Cardiac muscle cell (in vitro differentiated cells and primary cell): ENCODE data around the gene CDRT4. TPM values are rescaled to one million over a fixed set of nuclear protein-coding genes. Genes with fewer than 3 reads are reported as not detected.

Source experiments
- DNase-seq, 2 donors: peaks; one replicate each; pipeline versions ENCODE4 v3.0.0 to v3.0.0-alpha.2; 2010 to 2017; ENCODE audit warnings: low read depth in 1 of 2, low spot score in 1 of 2
- H3K27ac ChIP-seq: fragments of 200-600 bp; sonication (generic); 2 replicates; pipeline ENCODE4 v1.5.1; 2016
- H3K27me3 ChIP-seq: fragments of 200-600 bp; sonication (generic); 2 replicates; pipeline ENCODE4 v1.6.0; 2016; ENCODE audit warnings: control low read depth
- H3K36me3 ChIP-seq: fragments of 200-600 bp; sonication (generic); 2 replicates; pipeline ENCODE4 v1.5.1; 2016; ENCODE audit warnings: control low read depth
- H3K4me1 ChIP-seq: fragments of 200-600 bp; sonication (generic); 2 replicates; pipeline ENCODE4 v1.8.1; 2017; ENCODE audit warnings: low read depth, mild to moderate bottlenecking, mixed run types
- H3K4me3 ChIP-seq: fragments of 200-600 bp; sonication (generic); 2 replicates; pipeline ENCODE4 v1.5.1; 2016; ENCODE audit warnings: mild to moderate bottlenecking
- H3K9me3 ChIP-seq: fragments of 200-600 bp; sonication (generic); 2 replicates; pipeline ENCODE4 v1.5.1; 2017; ENCODE audit warnings: low read depth, mild to moderate bottlenecking, control low read depth
- CTCF ChIP-seq: IDR thresholded peaks from 2 replicates; pipeline ENCODE4 v1.5.1; 2012; ENCODE audit warnings: low read depth, mild to moderate bottlenecking, low read length
- polyA plus RNA-seq: library from polyadenylated mRNA; unstranded; fragments of >200 nt; fragmentation: Nextera tagmentation; extraction: Ambion mirVana; gene quantifications from 2 replicates; pipeline ENCODE4 v1.2.1, GENCODE V29; 2016
- total RNA-seq: library from RNA; depleted of rRNA; stranded (reverse); fragments of >200 nt; gene quantifications from 2 replicates; pipeline ENCODE4 v1.2.3, GENCODE V29; 2016

CDRT4 gene
- total and polyA plus RNA-seq, 2 experiments from 2014 or later: 6.0 to 14.4 TPM

GRCh38 chr17:15398736-15399331 is 68.6 kb downstream of the CDRT4 start:
- no peaks in the 10 kb centered on the region for H3K27me3 ChIP-seq
- no peak overlapping the region for H3K4me3 ChIP-seq
- no peaks in the 10 kb centered on the region for H3K36me3 ChIP-seq
- H3K9me3 ChIP-seq: no peaks in the 10 kb centered on the region
- no peak for TF ChIP-seq CTCF
- no peak overlapping the region for H3K27ac ChIP-seq
- H3K4me1 ChIP-seq: peaks cover 5% of the 10 kb centered on the region
- peak; percentile 26 to 38 for DNase-seq

DNA sequence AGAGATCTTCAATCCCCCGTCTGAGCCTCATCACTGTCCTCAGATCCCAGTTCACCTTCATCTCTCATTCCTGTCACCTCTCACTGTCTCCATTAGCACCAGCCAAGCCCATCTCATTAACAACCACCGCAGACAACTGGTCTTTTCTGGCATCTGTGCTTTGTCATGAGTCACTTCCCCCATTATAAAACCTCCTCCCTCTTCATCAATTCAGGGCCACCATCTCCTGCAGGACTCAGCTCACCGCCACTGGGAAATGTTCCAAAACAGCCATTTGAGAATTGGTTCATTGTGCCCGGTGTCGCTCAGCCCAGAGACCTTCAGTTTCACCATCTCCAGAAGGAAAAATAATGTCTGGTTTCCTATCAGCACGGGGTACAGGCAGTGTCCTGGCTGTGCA is 69.1 kb downstream of the CDRT4 start:
- Histone ChIP-seq H3K27me3 (no peaks in the 10 kb centered on the region), H3K27ac (no peak overlapping the region), H3K9me3 (no peaks in the 10 kb centered on the region), H3K4me3 (no peak overlapping the region), H3K4me1 (peaks cover 5% of the 10 kb centered on the region), H3K36me3 (no peaks in the 10 kb centered on the region)
- TF ChIP-seq CTCF: no peak
- DNase-seq: peak in 1 of 2 donors; percentile 32

DNA sequence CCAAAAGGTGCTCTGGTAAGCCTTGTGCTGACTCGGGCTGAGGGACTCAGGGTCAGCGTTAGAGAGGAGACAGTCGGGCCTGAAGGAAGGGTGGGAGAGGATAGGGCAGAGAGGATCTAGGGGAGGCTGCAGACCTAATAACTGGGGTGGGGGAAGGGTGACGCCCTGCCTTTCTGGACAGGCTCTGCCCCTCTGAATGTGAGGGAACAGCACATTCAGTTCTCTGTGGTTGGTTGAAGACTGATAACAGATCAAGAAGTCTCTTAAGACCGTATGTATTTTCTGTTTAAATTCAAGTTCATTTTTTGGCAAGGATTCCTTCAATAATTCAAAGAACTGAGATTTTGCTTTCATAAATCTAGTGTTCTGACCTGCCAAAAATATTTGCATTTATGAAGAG is 69.8 kb downstream of the CDRT4 start:
- no peak for TF ChIP-seq CTCF

GRCh38 chr17:15395091-15395490 is 72.3 kb downstream of the CDRT4 start:
- H3K4me3 ChIP-seq: no peak overlapping the region
- no peak overlapping the region for H3K27ac ChIP-seq
- no peaks in the 10 kb centered on the region for H3K9me3 ChIP-seq
- no peak for TF ChIP-seq CTCF
- H3K36me3 ChIP-seq: no peaks in the 10 kb centered on the region
- H3K4me1 ChIP-seq: peaks cover 5% of the 10 kb centered on the region
- no peak for DNase-seq
- H3K27me3 ChIP-seq: no peaks in the 10 kb centered on the region

More for the DNA sequence above, 69.8 kb downstream of the CDRT4 start:
- Histone ChIP-seq H3K4me3 (no peak overlapping the region), H3K9me3 (no peaks in the 10 kb centered on the region), H3K27ac (no peak overlapping the region), H3K27me3 (no peaks in the 10 kb centered on the region), H3K36me3 (no peaks in the 10 kb centered on the region), H3K4me1 (peaks cover 5% of the 10 kb centered on the region)
- DNase-seq: peak in 1 of 2 donors; percentile 48

DNA sequence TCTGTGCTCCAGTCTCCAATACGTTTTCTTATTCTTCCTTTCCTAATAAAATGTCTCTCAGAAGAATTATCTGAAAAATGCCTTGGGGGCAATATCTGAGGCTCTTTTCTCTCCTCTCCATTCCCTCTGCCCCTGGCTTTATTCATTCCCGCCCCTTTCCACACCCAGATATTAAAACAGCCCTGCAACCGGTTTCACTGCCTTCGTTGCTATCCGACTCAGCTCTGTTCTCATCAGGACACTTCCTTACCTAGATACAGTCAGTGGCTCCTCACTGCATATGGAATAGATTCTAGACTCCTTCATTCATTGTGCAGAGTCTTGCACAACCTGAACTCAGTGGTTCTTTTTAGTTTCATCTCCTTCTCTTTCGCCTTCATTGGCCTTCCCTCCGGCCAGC is 74.0 kb downstream of the CDRT4 start:
- TF ChIP-seq CTCF: no peak
- no peaks in the 10 kb centered on the region for H3K9me3 ChIP-seq
- no peaks in the 10 kb centered on the region for H3K27me3 ChIP-seq
- H3K27ac ChIP-seq: no peak overlapping the region
- H3K4me3 ChIP-seq: no peak overlapping the region
- DNase-seq: no peak
- H3K36me3 ChIP-seq: no peaks in the 10 kb centered on the region
- H3K4me1 ChIP-seq: no peaks in the 10 kb centered on the region
